Esophagus squamous epithelium (tissue), 4 donors: ENCODE data around the gene SUPT20HL2.
"Not testable (repeated sequence)": the region's sequence is repeated elsewhere in the genome, so short reads cannot be mapped to it uniquely, and the experiment has no call there.

Experiments used
- POLR2A ChIP-seq, 4 donors: fragments of 450-650 bp; IDR thresholded peaks; one replicate each; pipeline ENCODE4 v1.6.1; 2017; ENCODE audit warnings: antibody characterized with exemption in 4 of 4, mild to moderate bottlenecking in 4 of 4, moderate library complexity in 3 of 4
- TF ChIP-seq, protein P1 (sequence below), 6 experiments: fragments of 450-650 bp in 4 of 6; fragments of 200-600 bp in 2 of 6; sonication (generic) in 2 of 6; IDR thresholded peaks; one replicate each; pipeline ENCODE4 v1.5.1; 2016 to 2019; ENCODE audit warnings: antibody characterized with exemption in 6 of 6, mild to moderate bottlenecking in 4 of 6, moderate library complexity in 4 of 6

DNA sequence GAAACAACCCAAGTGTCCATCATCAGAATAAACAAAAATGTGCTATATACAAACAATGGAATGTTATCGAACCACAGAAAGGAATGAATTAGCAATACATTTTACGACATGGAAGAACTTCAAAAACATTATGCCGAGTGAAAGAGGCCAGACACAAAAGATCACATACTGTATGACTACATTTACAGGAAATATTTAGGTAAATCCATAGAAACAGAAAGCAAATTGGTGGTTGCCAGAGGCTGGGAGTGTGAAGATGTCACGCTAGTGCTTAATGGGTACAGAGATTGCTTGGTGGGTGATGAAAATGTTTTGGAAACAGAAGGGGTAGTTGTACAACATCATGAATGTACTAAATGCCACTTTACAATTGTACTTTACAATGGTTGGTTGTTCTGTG is 5.1 kb downstream of the SUPT20HL2 start:
- TF ChIP-seq, protein P1, sequence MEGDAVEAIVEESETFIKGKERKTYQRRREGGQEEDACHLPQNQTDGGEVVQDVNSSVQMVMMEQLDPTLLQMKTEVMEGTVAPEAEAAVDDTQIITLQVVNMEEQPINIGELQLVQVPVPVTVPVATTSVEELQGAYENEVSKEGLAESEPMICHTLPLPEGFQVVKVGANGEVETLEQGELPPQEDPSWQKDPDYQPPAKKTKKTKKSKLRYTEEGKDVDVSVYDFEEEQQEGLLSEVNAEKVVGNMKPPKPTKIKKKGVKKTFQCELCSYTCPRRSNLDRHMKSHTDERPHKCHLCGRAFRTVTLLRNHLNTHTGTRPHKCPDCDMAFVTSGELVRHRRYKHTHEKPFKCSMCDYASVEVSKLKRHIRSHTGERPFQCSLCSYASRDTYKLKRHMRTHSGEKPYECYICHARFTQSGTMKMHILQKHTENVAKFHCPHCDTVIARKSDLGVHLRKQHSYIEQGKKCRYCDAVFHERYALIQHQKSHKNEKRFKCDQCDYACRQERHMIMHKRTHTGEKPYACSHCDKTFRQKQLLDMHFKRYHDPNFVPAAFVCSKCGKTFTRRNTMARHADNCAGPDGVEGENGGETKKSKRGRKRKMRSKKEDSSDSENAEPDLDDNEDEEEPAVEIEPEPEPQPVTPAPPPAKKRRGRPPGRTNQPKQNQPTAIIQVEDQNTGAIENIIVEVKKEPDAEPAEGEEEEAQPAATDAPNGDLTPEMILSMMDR (IDR thresholded peaks at IDR 0.05), result not testable (repeated sequence)
- TF ChIP-seq POLR2A (IDR thresholded peaks at IDR 0.05), result not testable (repeated sequence)
